ENCODE measurements around the gene CBARP.

DNA sequence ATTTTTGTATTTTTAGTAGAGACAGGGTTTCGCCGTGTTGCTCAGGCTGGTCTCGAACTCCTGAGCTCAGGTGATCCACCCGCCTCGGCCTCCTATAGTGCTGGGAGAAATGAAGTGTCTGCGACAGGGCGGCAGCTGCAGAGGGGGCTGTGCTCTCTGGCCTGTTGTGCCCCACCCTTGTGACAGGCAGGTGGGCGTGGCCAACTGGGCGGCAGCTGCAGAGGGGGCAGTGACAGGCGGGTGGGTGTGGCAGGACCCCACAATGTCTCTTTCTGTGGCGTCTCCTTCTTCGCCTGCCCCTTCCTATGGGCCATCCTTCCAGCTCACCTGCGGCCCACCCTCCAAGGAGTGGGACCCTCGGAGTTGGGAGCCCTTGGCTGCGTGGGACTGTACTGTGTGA lies 20.4 kb downstream of the CBARP start:
- TF ChIP-seq GATA3 (IDR thresholded peaks at IDR 0.05; ENCODE audit: low read depth, low read length): no peak
- TF ChIP-seq GATA2 (IDR thresholded peaks at IDR 0.05; ENCODE audit: low read depth, low read length): no peak

Measured in SH-SY5Y (cell line).